HCT116 (cell line): ENCODE measurements around the gene GAL3ST2. TPM values are rescaled to one million over a fixed set of nuclear protein-coding genes. Genes with fewer than 3 reads are reported as not detected.

Experiments used
- ATAC-seq: fragments of 200-7000 bp; cut with Tn5 transposase; 2 replicates; pipeline ENCODE4 v1.9.1; 2020; ENCODE audit warnings: mild to moderate bottlenecking, moderate library complexity
- BruUV-seq: library from RNA; stranded (reverse); fragments of 400-500 nt; replicated peaks from 2 replicates; lab custom pipeline; 2021; lab: Mats Ljungman, UMichigan
- CTCF ChIA-PET: fragments of 300-600 bp; sonication (Branson Sonifier 250); formaldehyde crosslinking; loops from one replicate; lab custom pipeline; 2021; ENCODE audit warnings: antibody characterized with exemption; lab: Charles Lee
- POLR2A ChIA-PET: fragments of 300-600, 350-600 bp; sonication (Branson Sonifier 250); formaldehyde crosslinking; loops from one replicate; lab custom pipeline; 2021; ENCODE audit warnings: antibody characterized with exemption; lab: Charles Lee
- RAD21 ChIA-PET, 2 experiments: fragments of 300-600 bp; sonication (Branson Sonifier 250); formaldehyde crosslinking; loops; one replicate each; lab custom pipeline; 2023; ENCODE audit warnings: low total read pairs in 2 of 2; ENCODE audit not compliant: uncharacterized antibody in 2 of 2, unreplicated experiment in 2 of 2, low non-redundant PET in 1 of 2; lab: Charles Lee
- DNase-seq: peaks from one replicate; pipeline ENCODE4 v3.0.0-alpha.2; 2010; ENCODE audit warnings: low read depth, low spot score
- H2AFZ ChIP-seq: fragments of 200-600 bp; shearing (Covaris generic), sonication (generic); 2 replicates; pipeline ENCODE4 v1.6.1; 2017; ENCODE audit warnings: low read depth, mixed run types, mixed read lengths, antibody characterized with exemption, low read length; ENCODE audit not compliant: poor library complexity, severe bottlenecking
- H3K27ac ChIP-seq: 2 replicates; pipeline ENCODE4 v1.5.1; 2012; ENCODE audit warnings: low read depth, low read length
- H3K27me3 ChIP-seq: fragments of 200-600 bp; sonication (generic); 2 replicates; pipeline ENCODE4 v1.6.1; 2016; ENCODE audit warnings: mixed run types, low read length, mixed read lengths; ENCODE audit not compliant: insufficient read depth
- H3K36me3 ChIP-seq, 2 experiments: fragments of 200-500 bp in 1 of 2; fragments of 200-600 bp in 1 of 2; sonication (Bioruptor generic) in 1 of 2; sonication (generic) in 1 of 2; 2 replicates each; pipeline versions ENCODE4 v1.5.1 to v1.6.1; 2014 to 2016; ENCODE audit warnings: low read length in 2 of 2, inconsistent platforms in 1 of 2, mixed read lengths in 1 of 2, mixed run types in 1 of 2; ENCODE audit not compliant: insufficient read depth in 2 of 2, control insufficient read depth in 1 of 2
- H3K4me1 ChIP-seq, 2 experiments: fragments of 200-600 bp in 1 of 2; sonication (generic) in 1 of 2; 2 replicates each; pipeline versions ENCODE4 v1.5.1 to v1.6.1; 2012 to 2017; ENCODE audit warnings: low read length in 2 of 2, inconsistent platforms in 1 of 2, mild to moderate bottlenecking in 1 of 2, mixed read lengths in 1 of 2, mixed run types in 1 of 2, moderate library complexity in 1 of 2; ENCODE audit not compliant: insufficient read depth in 2 of 2, control insufficient read depth in 1 of 2
- H3K4me2 ChIP-seq: fragments of 200-600 bp; sonication (generic); 2 replicates; pipeline ENCODE4 v1.6.1; 2017; ENCODE audit warnings: mixed run types, low read length, mixed read lengths
- H3K4me3 ChIP-seq, 2 experiments: fragments of 200-600 bp in 1 of 2; sonication (generic) in 1 of 2; replicated peaks in 1 of 2; 2 replicates each; pipeline ENCODE4 v1.5.1; 2011 to 2016; ENCODE audit warnings: low read length in 2 of 2, control low read depth in 1 of 2, low read depth in 1 of 2, mild to moderate bottlenecking in 1 of 2, mixed read lengths in 1 of 2, mixed run types in 1 of 2
- H3K79me2 ChIP-seq: fragments of 200-600 bp; sonication (generic); 2 replicates; pipeline ENCODE4 v1.6.1; 2017; ENCODE audit warnings: mild to moderate bottlenecking, mixed run types, low read length, moderate library complexity, mixed read lengths; ENCODE audit not compliant: insufficient read depth
- H3K9ac ChIP-seq: fragments of 200-600 bp; sonication (generic); 2 replicates; pipeline ENCODE4 v1.6.1; 2016; ENCODE audit warnings: low read length, mixed read lengths
- H3K9me2 ChIP-seq: fragments of 200-600 bp; sonication (generic), shearing (Covaris generic); 2 replicates; pipeline ENCODE4 v1.6.1; 2017; ENCODE audit warnings: mixed run types, mild to moderate bottlenecking, moderate library complexity; ENCODE audit not compliant: insufficient read depth
- H3K9me3 ChIP-seq, 2 experiments: fragments of 200-500 bp in 1 of 2; fragments of 200-600 bp in 1 of 2; sonication (Bioruptor generic) in 1 of 2; sonication (generic) in 1 of 2; 2 replicates each; pipeline ENCODE4 v1.6.1; 2014 to 2017; ENCODE audit warnings: low read length in 2 of 2, mixed read lengths in 2 of 2, inconsistent platforms in 1 of 2, low read depth in 1 of 2, mild to moderate bottlenecking in 1 of 2, mixed run types in 1 of 2, moderate library complexity in 1 of 2; ENCODE audit not compliant: control insufficient read depth in 1 of 2, insufficient read depth in 1 of 2
- H4K20me1 ChIP-seq: fragments of 200-600 bp; sonication (generic), shearing (Covaris generic); 2 replicates; pipeline ENCODE4 v1.6.1; 2017; ENCODE audit warnings: mixed run types, mild to moderate bottlenecking, moderate library complexity; ENCODE audit not compliant: insufficient read depth
- ATF3 ChIP-seq: IDR thresholded peaks from 2 replicates; pipeline ENCODE4 v1.6.1; 2012
- CEBPB ChIP-seq: IDR thresholded peaks from 2 replicates; pipeline ENCODE4 v1.6.1; 2012; ENCODE audit warnings: low read depth
- EGR1 ChIP-seq: IDR thresholded peaks from 2 replicates; pipeline ENCODE4 v1.6.1; 2012; ENCODE audit warnings: low read depth
- ELF1 ChIP-seq: IDR thresholded peaks from 2 replicates; pipeline ENCODE4 v1.6.1; 2012; ENCODE audit warnings: low read depth, borderline replicate concordance
- EZH2 ChIP-seq: fragments of 200-600 bp; sonication (generic); IDR thresholded peaks from 2 replicates; pipeline ENCODE4 v1.6.1; 2017; ENCODE audit warnings: antibody characterized with exemption, mixed run types
- EZH2phosphoT487 ChIP-seq: fragments of 200-600 bp; IDR thresholded peaks from 2 replicates; pipeline ENCODE4 v1.6.1; 2018; ENCODE audit warnings: antibody characterized with exemption, borderline replicate concordance
- FOSL1 ChIP-seq: IDR thresholded peaks from 2 replicates; pipeline ENCODE4 v1.6.1; 2012; ENCODE audit warnings: low read depth
- JUND ChIP-seq: IDR thresholded peaks from 2 replicates; pipeline ENCODE4 v1.6.1; 2012
- MAX ChIP-seq: IDR thresholded peaks from 2 replicates; pipeline ENCODE4 v1.6.1; 2012
- POLR2A ChIP-seq: IDR thresholded peaks from 2 replicates; pipeline ENCODE4 v1.7.0; 2011; ENCODE audit warnings: borderline replicate concordance; ENCODE audit not compliant: insufficient read depth, insufficient read length; ENCODE audit errors: extremely low read depth
- RAD21 ChIP-seq: IDR thresholded peaks from 2 replicates; pipeline ENCODE4 v1.6.1; 2012; ENCODE audit warnings: low read depth, mild to moderate bottlenecking
- REST ChIP-seq: IDR thresholded peaks from 2 replicates; pipeline ENCODE4 v1.6.1; 2012; ENCODE audit warnings: low read depth
- SP1 ChIP-seq: IDR thresholded peaks from 2 replicates; pipeline ENCODE4 v1.6.1; 2012; ENCODE audit warnings: low read depth
- SRF ChIP-seq: IDR thresholded peaks from 2 replicates; pipeline ENCODE4 v1.6.1; 2012; ENCODE audit warnings: low read depth
- TCF7L2 ChIP-seq: IDR thresholded peaks from 2 replicates; pipeline ENCODE4 v1.7.0; 2011; ENCODE audit warnings: borderline replicate concordance, inconsistent platforms; ENCODE audit not compliant: insufficient read depth, insufficient read length; ENCODE audit errors: extremely low read depth
- YY1 ChIP-seq: IDR thresholded peaks from 2 replicates; pipeline ENCODE4 v1.6.1; 2011; ENCODE audit warnings: low read length, low read depth, moderate library complexity, mild to moderate bottlenecking; ENCODE audit not compliant: insufficient replicate concordance; ENCODE audit errors: extremely low read depth
- ZFX ChIP-seq: fragments of 450-650 bp; IDR thresholded peaks from 2 replicates; pipeline ENCODE4 v1.6.1; 2017
- ZNF274 ChIP-seq: fragments of 200-500 bp; sonication (Bioruptor generic); IDR thresholded peaks from 2 replicates; pipeline ENCODE4 v1.6.1; 2014; ENCODE audit warnings: mild to moderate bottlenecking, low read depth, low read length, inconsistent platforms
- intact Hi-C: fragments of 100-400 bp; cut with micrococcal nuclease; formaldehyde crosslinking; loops from 2 replicates; pipeline ENCODE4 v1.10.0; 2022
- total RNA-seq: library from RNA; stranded (reverse); gene quantifications from one replicate; pipeline ENCODE4 v1.2.1, GENCODE V29; 2021; ENCODE audit not compliant: unreplicated experiment

Gene GAL3ST2
- total RNA-seq, 1 experiment from 2014 or later: 0.44 TPM

GRCh38 chr2:241751152-241751551 is 25.5 kb upstream of the GAL3ST2 start:
- no TSS peak for BruUV-seq
- no peak overlapping the region for H3K9ac ChIP-seq
- H3K4me2 ChIP-seq: no peak overlapping the region
- intact Hi-C loops: no loop called here
- POLR2A ChIA-PET: no interaction called here
- H3K9me2 ChIP-seq: no peaks in the 10 kb centered on the region
- no peaks in the 10 kb centered on the region; a peak in 2 of 4 replicates for H3K36me3 ChIP-seq
- ATAC-seq: no peak
- H3K27ac ChIP-seq: no peak overlapping the region
- H3K79me2 ChIP-seq: no peaks in the 10 kb centered on the region
- no peaks in the 10 kb centered on the region for H3K9me3 ChIP-seq
- no peaks in the 10 kb centered on the region for H3K4me1 ChIP-seq
- H3K4me3 ChIP-seq: no peak overlapping the region
- CTCF ChIA-PET: no interaction called here
- TF ChIP-seq EZH2phosphoT487 (no peak), EZH2 (no peak), POLR2A (no peak), JUND (no peak), YY1 (no peak), SRF (no peak)
- RAD21 ChIA-PET: no interaction called here
- H4K20me1 ChIP-seq: no peaks in the 10 kb centered on the region
- no peak for DNase-seq
- no peak overlapping the region for H2AFZ ChIP-seq
- H3K27me3 ChIP-seq: no peaks in the 10 kb centered on the region

GRCh38 chr2:241751776-241752175 is 24.8 kb upstream of the GAL3ST2 start:
- ChIA-PET CTCF (no interaction called here), POLR2A (no interaction called here), RAD21 (no interaction called here)
- Histone ChIP-seq H3K9me3 (no peaks in the 10 kb centered on the region), H3K79me2 (no peaks in the 10 kb centered on the region), H3K4me3 (no peak overlapping the region), H3K9me2 (no peaks in the 10 kb centered on the region), H3K9ac (no peak overlapping the region), H3K4me1 (no peaks in the 10 kb centered on the region), H3K27me3 (no peaks in the 10 kb centered on the region), H3K4me2 (no peak overlapping the region), H3K36me3 (no peaks in the 10 kb centered on the region; a peak in 2 of 4 replicates), H3K27ac (no peak overlapping the region), H2AFZ (no peak overlapping the region), H4K20me1 (no peaks in the 10 kb centered on the region)
- ATAC-seq (no peak), DNase-seq (no peak)
- TF ChIP-seq ATF3 (no peak), JUND (no peak), EZH2 (no peak), FOSL1 (no peak), CEBPB (no peak), EZH2phosphoT487 (no peak), SRF (no peak), MAX (no peak), POLR2A (no peak), ZNF274 (no peak), SP1 (no peak), REST (no peak), RAD21 (no peak), TCF7L2 (no peak), YY1 (no peak), ZFX (no peak), EGR1 (no peak), ELF1 (no peak)
- BruUV-seq: no TSS peak
- intact Hi-C loops: no loop called here
